Measurements from ENCODE around the gene DNAAF3. TPM values are rescaled to one million over a fixed set of nuclear protein-coding genes. Genes with fewer than 3 reads are reported as not detected.
"Not testable (repeated sequence)": the region's sequence is repeated elsewhere in the genome, so short reads cannot be mapped to it uniquely, and the experiment has no call there.

The DNAAF3 gene
- total RNA-seq, 2 donors from 2014 or later, result 0.55 to 16.1 TPM

- Histone ChIP-seq H3K36me3 (no peaks in the 10 kb centered on the region), H3K4me1 (replicated peaks) (no peaks in the 10 kb centered on the region), H3K4me3 (no peak overlapping the region), H3K27me3 (replicated peaks; ENCODE audit: insufficient read depth) (peaks cover 31% of the 10 kb centered on the region), H3K27ac (no peak overlapping the region), H3K9me3 (no peaks in the 10 kb centered on the region)
- no peak for TF ChIP-seq CTCF (IDR thresholded peaks at IDR 0.05)
- no peak for TF ChIP-seq POLR2A (IDR thresholded peaks at IDR 0.05)
- TF ChIP-seq POLR2AphosphoS5 (IDR thresholded peaks at IDR 0.05), result no peak
- 13% methylated on average over 12 of the region's 12 CpGs for WGBS
- DNase-seq (ENCODE audit: low spot score), result no peak
- intact Hi-C loops (cut with DNase I), result no loop called here
Observed at GRCh38 chr19:55172741-55173140, 6.3 kb upstream of the DNAAF3 start.

GRCh38 chr19:55172318-55172717 is 5.9 kb upstream of the DNAAF3 start:
- intact Hi-C loops (cut with DNase I); DNase-seq (ENCODE audit: low spot score); H3K27ac ChIP-seq; H3K4me1 ChIP-seq (replicated peaks); H3K36me3 ChIP-seq; H3K4me3 ChIP-seq; H3K9me3 ChIP-seq: not testable (repeated sequence)
- peaks cover 29% of the 10 kb centered on the region for H3K27me3 ChIP-seq (replicated peaks; ENCODE audit: insufficient read depth)
- WGBS, result 51% methylated on average over 9 of the region's 9 CpGs

- no peak for TF ChIP-seq CTCF (IDR thresholded peaks at IDR 0.05)
- no peak for TF ChIP-seq POLR2AphosphoS5 (IDR thresholded peaks at IDR 0.05)
- no peak for TF ChIP-seq POLR2A (IDR thresholded peaks at IDR 0.05)
- no peaks in the 10 kb centered on the region for H3K36me3 ChIP-seq
- 79% methylated on average over 5 of the region's 5 CpGs for WGBS
- no peak for DNase-seq (ENCODE audit: low spot score)
- H3K4me1 ChIP-seq (replicated peaks), result no peaks in the 10 kb centered on the region
- no peak overlapping the region for H3K4me3 ChIP-seq
- intact Hi-C loops (cut with DNase I), result no loop called here
- no peaks in the 10 kb centered on the region for H3K9me3 ChIP-seq
- H3K27ac ChIP-seq, result no peak overlapping the region
- H3K27me3 ChIP-seq (replicated peaks; ENCODE audit: insufficient read depth), result peaks cover 29% of the 10 kb centered on the region
Observed at GRCh38 chr19:55171440-55171839, 5.0 kb upstream of the DNAAF3 start.

- H3K27ac ChIP-seq, result no peak overlapping the region
- no peaks in the 10 kb centered on the region for H3K9me3 ChIP-seq
- H3K36me3 ChIP-seq, result no peaks in the 10 kb centered on the region
- WGBS, result 73% methylated on average over 4 of the region's 4 CpGs
- intact Hi-C loops (cut with DNase I), result no loop called here
- peaks cover 16% of the 10 kb centered on the region for H3K27me3 ChIP-seq (replicated peaks; ENCODE audit: insufficient read depth)
- DNase-seq (ENCODE audit: low spot score), result no peak
- TF ChIP-seq POLR2A (IDR thresholded peaks at IDR 0.05), result no peak
- no peak for TF ChIP-seq POLR2AphosphoS5 (IDR thresholded peaks at IDR 0.05)
- no peak for TF ChIP-seq CTCF (IDR thresholded peaks at IDR 0.05)
- no peaks in the 10 kb centered on the region for H3K4me1 ChIP-seq (replicated peaks)
- no peak overlapping the region for H3K4me3 ChIP-seq
Observed at GRCh38 chr19:55169136-55169535, 2.7 kb upstream of the DNAAF3 start.

GRCh38 chr19:55165952-55166529 is 372 bp downstream of the DNAAF3 start:
- peak overlapping the region in 1 of 2 donors; percentile 32 for H3K4me3 ChIP-seq
- no peak for DNase-seq (ENCODE audit: low spot score)
- intact Hi-C loops (cut with DNase I), result no loop called here
- WGBS, result 2% methylated on average over 34 of the region's 34 CpGs
- H3K4me1 ChIP-seq (replicated peaks), result no peaks in the 10 kb centered on the region
- H3K36me3 ChIP-seq, result no peaks in the 10 kb centered on the region
- no peaks in the 10 kb centered on the region for H3K9me3 ChIP-seq
- H3K27ac ChIP-seq, result no peak overlapping the region
- H3K27me3 ChIP-seq (replicated peaks; ENCODE audit: insufficient read depth), result peaks cover 21% of the 10 kb centered on the region
- TF ChIP-seq POLR2AphosphoS5 (IDR thresholded peaks at IDR 0.05), result no peak
- peak in 3 of 4 experiments; percentile 13 to 30 (median 18) for TF ChIP-seq CTCF (IDR thresholded peaks at IDR 0.05)

Measured in prostate gland (tissue), 2 donors.